Effector CD4-positive, alpha-beta T cell (primary cell): ENCODE measurements around the gene PML.
A peak's percentile ranks its signal among the peaks of the same experiment; 100 is the strongest.
"Not testable (repeated sequence)": the region's sequence is repeated elsewhere in the genome, so short reads cannot be mapped to it uniquely, and the experiment has no call there.

Experiments
- DNase-seq: peaks from one replicate; pipeline ENCODE4 v3.0.0-alpha.2; 2020

PML gene

DNA sequence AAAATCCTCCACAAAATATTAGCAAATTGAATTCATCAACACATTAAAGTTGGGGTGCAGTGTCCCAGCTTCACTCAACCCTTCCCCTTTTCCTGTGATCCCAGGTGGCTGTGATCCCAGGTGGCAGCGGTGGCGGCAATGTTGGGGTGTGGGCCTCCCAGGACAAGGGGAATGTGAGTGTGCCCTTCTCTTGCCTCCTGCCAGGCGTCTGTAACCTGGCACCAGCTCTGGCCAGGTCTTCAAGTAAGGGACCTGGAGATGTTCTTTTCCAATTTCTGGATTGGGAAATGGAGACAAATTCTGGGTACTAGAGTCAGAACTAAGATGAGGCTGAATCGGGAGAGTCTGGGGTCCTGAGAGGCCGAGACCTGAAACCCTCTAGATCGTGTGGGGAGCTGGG is 67.7 kb downstream of the PML start:
- no peak for DNase-seq

DNA sequence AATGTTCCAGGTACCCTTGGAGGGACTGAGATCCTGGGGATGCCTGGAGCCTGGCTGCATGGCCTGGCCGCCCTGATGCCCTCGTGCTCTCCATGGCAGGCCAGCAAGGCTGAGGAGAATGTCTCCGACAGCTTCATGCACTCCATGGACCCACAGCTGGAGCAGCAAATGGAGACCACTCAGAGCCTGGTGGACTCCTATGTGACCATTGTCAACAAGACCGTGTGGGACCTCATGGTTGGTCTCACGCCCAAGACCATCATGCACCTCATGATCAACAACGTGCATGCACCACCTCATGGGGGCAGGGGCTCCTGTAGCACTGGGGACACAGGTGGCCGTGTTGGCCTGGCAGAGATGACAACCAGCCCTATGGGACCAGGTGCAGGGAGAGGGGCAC is 68.2 kb downstream of the PML start:
- no peak for DNase-seq

DNA sequence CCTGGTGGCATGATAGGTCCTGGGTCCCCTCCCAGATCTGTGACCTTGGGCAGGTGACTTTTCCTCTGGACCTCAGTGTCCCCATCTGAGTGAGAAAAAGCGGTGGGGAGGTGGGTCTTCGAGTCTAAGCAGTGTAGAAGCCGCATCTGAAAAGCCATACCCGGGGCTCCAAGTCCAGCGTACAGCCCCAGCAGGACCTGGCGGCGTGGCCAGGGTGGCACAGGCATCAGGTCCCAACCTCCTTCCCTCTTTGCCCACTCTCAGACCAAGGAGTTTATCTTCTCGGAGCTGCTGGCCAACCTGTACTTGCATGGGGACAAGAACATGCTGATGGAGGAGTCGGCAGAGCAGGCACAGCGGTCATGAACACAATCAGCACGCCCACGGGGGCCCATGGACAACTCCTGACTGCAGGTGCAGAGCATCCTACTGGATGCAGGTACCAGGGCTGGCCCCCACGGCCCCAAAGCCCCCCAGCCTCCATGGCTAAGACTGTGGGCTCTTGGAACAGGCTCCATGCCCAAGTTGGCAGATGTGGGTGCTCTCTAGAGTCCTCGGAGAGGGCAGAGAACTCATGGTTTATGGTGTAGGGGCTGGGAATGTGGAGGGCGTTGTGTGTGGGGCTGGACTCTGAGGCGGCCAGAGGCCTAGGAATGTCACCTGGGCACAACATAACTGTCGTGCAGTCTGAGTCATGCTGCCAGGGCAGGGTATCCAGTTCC is 69.1 kb downstream of the PML start:
- not testable (repeated sequence) for DNase-seq

DNA sequence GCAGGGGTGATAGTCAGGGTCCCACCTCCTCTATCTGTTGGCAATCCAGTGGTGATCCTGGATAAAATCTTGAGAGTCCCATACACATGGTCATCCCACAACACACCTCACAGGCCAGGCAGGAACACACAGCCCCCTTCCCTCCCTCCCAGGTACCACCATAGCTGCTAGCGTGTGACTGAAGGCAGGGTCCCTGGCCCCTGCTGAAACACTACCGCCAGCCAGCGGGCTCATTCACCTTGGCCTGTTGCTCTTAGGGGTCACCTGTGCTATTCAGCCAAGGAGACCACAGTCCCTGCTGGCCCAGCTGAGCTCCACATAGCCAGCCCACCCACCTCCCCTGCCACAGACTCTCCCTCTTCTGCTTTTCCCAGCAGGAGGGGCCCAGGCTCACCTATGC is 69.7 kb downstream of the PML start:
- DNase-seq: not testable (repeated sequence)

DNA sequence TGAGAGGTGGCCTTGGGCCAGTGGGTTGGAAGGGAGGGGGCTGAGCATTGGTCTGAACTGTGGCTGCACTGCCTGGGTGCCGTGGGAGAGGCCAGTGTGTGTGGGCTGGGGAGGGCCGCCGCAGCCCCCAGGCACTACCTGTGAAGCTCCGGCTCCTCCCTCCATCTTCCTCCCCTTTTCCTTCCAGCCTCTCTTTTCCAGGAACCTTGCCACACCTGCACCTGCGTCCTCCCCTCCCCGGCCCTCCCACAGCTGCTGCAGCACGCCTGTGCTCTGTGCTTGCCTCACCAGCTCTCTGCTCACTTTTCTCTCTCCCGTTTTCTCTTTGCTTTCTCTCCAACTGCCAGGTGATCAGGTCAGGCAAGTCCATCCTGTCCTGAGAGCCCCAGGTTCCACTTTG is 70.3 kb downstream of the PML start:
- DNase-seq: not testable (repeated sequence)

DNA sequence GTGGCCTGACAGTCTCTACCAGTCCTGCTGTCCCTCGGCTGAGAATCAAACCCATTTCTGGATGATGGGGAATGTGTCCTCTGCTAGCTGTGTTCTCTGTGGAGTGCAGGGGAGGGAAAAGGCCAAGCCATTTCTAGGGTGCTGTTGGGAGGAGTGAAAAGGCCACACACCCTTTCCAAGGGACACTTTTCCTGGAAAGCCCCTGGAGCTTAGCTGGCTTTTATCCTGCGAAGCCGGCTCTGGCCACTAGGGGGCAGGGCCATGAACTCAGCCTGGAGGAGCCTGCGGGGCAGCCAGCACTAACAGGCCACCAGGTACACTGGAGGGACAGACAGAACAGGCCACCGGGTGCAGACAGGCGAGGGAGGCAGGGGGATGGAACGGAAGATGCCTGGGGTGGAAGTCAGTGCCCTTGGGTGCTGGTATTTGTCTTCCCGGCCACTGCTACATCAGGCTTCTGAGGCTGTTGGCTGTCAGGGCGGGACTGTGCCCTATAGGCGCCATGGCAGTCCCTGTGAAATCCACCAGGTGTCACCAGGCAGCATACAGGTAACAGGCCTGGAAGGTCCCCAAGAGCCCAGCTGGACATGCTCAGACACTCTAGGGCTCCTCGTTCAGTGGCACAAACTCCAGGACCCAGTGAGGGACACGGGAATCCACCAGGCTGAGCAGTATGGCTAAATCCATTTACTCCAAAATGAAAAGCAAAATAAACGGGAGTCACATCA is 71.3 kb downstream of the PML start:
- peak; percentile 18 for DNase-seq

DNA sequence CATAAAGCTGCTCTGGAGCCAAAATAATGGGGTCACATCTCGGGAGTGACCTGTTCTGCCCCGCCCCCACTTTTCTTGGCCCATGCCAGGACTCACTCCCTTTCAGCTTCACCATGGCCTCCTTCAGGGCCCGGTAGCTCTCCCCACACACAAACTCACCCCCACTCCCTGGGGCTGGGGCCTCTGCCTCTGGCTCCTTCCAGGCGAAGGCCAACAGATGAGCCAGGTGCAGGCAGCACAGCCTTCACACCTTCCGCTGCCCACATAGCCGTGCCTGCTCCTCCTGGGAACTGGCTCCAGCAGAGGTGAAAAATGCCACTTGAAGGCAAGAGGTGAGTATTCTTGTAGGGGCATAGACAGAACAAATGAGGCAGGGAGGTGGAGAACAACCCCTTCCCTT is 77.1 kb downstream of the PML start:
- DNase-seq: not testable (repeated sequence)

DNA sequence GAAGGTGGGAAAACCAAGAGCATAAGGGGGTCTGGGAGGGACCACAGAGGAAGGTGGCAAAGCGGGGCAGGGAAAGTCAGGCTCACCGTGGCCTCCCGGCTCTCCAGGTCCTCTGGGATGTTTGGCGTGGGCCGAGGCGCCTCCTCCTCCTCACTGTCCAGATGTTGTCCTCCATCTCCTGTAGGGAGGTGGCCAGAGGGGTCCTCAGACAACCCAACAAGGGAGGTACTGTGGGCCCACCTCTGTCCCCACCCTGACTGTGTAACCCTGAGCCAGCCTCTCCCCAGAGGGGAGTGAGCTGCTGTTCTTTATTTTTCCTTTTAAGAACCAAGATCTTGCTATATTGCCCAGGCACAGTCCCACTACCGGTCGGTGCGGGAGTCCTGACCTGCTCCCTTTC is 77.6 kb downstream of the PML start:
- not testable (repeated sequence) for DNase-seq

DNA sequence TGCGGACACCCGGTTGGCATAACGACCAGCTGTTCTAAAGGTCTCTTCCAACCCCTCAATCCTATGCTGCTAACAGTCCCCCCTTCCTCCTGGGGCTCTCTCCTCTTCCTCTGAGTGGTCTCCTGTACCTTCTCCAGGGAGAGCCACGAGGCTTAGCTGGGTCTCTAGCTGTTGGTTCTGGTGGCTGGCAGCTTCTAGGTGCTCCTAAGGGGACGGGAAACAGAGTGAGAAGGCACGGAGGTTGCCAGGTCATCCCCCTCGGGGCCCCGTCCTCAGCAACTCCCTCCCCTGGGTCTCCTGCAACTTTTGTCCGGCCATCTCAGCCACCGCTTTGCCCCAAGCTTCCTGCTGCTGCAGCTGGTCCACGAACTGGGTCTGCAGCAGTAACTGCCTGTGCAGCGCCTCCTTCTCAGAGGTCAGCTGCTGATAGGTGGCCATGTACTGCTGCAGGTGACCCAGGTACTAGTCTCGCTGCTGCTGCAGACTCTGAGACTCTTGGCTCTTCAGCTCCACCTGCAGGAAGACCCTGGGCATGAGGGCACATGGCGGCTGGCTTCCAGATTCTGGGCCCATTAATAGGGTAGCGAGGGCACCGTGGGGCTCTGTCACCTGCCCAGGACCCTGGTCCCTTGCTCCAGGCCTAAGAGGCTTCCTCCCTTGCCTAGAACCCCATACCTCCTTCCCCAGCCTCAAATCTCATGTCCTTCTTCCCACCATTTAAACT is 78.3 kb downstream of the PML start:
- not testable (repeated sequence) for DNase-seq

DNA sequence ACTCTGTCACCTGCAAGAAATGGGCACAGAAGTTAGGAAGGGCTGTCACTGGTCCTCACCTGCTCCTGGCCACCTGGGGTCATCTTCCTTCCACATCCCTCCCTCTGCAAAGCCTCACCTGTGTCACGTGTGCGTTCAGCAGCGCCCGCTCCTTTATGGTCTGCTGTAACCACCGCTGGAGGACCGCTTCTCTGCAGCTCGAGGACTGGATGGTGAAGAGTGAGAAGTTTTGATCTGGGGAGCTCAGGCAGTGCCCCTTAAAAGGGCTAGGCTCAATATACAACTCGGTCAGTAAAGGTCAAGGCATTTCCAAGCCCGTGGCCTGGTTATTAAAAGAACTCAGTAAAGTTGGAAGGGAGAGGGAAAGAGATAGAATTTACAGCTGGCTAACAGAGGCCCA is 81.3 kb downstream of the PML start:
- not testable (repeated sequence) for DNase-seq

DNA sequence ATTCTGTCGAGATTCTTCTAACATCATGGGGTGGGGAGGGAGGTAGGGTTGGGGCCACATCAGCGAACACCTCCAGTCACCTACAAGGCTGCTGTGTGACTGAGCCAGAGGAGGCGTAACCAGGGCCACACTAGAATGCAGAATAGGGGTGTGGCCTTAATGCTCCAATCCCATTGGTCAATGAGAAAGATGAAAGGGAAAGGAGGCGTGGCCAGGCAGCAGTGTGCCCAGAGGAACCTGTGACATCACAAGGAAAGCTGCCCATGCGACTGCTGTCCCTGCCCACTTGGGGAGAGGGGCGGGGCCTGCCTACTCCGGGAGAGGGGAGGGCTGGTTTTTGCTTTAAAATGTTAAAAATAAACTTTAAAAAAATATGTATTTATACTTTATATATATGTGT is 87.9 kb downstream of the PML start, which contains the start of gene GOLGA6A:
GOLGA6A (minus strand) TSS at position 101 of the 400 bp plus-strand sequence; CDS start at position 60, 41 bp downstream.
- not testable (repeated sequence) for DNase-seq

DNA sequence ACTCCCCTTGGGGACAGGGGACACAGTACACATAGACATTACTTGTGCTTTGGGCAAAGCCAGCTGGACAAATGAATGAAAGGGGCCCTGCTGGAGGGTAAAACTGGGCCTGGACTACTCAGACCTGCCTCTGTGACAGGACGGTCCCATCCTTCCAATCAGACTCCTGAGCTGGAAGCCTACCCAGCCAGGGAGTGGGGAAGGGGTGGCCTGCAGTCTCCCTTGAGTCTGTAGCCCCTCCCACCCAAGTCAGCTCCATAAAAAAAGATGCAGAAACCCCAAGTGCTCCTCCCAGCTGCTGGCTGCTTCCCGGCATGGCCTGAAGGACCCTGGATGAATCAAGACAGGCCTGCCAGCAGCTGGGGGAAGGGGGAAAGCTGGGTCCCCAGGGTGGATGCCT is 100.1 kb downstream of the PML start:
- DNase-seq: not testable (repeated sequence)

DNA sequence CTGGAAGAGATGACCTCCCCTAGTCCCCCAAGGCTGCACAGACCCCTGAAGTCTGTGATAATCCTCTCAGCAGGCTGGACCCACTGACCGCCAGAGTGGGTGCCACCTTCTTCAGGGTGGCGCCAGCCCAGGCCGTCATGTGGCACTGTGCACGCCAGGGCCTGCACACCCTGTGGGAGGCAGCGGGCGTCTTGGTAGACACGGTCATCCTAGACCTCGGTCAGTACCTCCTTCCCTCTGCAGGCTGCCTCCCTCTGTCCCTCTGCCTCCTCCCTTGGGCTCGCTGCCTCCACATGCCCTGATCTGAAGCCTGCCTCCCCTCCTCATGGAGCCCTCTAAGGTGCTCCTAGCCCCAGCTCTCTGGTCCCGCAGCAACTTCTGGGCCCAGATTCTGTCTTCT is 101.1 kb downstream of the PML start:
- not testable (repeated sequence) for DNase-seq

DNA sequence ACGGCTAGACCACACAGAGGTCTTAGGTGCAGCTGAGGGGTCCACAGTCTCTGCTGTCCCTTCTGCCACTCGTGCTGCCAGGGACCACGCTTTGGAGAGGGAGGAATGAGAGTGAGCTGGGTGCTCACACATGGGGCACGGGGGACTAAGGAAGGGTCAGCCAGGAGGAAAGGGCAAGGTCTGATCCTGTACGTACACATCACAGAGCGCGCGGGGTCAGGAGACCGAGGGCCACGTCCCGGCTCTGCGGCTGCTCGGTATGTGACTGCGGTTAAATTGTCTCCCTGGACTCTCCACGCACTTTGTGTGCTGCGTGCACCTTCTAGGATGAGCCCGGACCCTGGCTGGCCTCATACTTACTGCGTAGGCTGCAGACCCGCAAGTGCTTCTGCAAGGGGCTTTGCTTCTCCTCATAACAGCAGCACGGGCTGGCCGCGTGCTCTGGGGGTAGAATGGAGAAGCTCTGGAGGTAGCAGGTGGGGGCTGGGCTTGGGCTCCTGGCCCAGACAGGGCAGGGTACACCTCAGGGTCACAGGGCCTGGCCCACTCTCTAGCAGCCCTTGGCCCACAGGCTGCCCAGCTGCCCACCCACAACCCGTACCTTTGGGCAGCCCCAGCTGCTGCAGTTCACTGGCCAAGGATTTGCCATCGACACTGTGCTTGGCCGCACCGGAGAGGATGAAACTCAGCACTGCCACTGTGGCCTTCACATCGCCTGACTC is 102.4 kb downstream of the PML start:
- not testable (repeated sequence) for DNase-seq
